Measurements from ENCODE around the gene TNXB.
"Not testable (repeated sequence)": the region's sequence is repeated elsewhere in the genome, so short reads cannot be mapped to it uniquely, and the experiment has no call there.

TNXB gene

DNA sequence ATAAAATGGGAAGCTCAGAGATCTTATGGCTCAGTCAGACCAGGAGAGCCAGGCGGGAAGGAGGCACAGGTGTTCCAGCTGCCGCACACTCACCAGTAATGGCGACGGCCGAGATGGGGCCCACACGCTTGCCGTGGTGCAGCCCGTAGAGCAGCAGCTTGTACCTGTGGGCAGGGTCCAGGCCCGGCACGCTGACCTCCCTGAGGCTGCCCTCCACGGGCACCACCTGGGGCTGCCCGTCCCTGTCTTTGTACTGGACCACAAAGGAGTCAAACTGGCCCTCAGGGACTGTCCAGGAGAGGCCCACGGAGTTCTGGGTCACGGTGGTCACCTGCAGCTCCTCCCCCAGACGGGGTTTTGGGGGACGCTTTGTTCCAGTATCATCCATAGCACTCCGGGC lies 39.7 kb downstream of the TNXB start:
- H3K4me3 ChIP-seq (ENCODE audit: low read length): no peak overlapping the region
- TF ChIP-seq, protein P1, sequence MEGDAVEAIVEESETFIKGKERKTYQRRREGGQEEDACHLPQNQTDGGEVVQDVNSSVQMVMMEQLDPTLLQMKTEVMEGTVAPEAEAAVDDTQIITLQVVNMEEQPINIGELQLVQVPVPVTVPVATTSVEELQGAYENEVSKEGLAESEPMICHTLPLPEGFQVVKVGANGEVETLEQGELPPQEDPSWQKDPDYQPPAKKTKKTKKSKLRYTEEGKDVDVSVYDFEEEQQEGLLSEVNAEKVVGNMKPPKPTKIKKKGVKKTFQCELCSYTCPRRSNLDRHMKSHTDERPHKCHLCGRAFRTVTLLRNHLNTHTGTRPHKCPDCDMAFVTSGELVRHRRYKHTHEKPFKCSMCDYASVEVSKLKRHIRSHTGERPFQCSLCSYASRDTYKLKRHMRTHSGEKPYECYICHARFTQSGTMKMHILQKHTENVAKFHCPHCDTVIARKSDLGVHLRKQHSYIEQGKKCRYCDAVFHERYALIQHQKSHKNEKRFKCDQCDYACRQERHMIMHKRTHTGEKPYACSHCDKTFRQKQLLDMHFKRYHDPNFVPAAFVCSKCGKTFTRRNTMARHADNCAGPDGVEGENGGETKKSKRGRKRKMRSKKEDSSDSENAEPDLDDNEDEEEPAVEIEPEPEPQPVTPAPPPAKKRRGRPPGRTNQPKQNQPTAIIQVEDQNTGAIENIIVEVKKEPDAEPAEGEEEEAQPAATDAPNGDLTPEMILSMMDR (IDR thresholded peaks at IDR 0.05; ENCODE audit: insufficient read depth, low read depth, low read length, missing control alignments): no peak
- no peak for DNase-seq (ENCODE audit: low read depth)

DNA sequence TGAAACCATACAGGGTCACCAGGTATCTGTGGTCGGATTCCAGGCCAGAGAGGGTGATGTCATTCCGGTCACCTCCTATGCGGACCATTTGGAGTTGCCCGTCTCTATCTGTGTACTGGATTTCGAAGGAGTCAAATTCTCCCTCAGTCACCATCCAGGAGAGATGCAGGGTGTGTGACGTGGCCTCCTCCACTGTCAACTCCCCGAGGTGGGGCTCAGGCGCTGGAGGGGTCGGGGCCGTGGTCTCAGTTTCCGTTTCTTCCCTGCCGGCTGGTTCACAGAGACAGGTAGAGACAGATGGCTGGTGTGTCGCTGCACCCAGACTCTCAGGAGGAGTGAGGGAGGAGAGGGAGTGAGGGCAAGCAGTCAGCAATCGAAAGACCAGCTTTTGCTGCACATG lies 40.3 kb downstream of the TNXB start:
- no peak for DNase-seq (ENCODE audit: low read depth)
- TF ChIP-seq, protein P1 (IDR thresholded peaks at IDR 0.05; ENCODE audit: insufficient read depth, low read depth, low read length, missing control alignments): no peak
- no peak overlapping the region for H3K4me3 ChIP-seq (ENCODE audit: low read length)

DNA sequence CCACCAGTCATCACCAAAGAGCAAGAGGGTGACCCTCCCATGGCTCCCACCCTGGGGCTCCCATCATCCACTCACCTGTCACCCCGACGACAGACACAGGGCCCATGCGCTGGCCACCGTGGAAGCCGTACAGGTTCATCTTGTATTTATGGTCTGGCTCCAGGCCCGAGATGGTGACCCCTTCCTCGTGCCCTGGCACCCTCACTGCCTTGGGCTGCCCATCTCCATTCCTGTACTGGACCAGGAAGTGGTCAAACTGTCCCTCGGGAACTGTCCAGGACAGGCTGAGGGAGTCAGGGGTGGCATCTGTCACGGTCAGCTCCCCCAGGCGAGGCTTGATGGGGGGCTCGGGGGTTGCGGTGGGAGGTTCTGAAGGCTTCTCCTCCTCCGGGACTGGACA lies 40.8 kb downstream of the TNXB start:
- not testable (repeated sequence) for H3K4me3 ChIP-seq (ENCODE audit: low read length); DNase-seq (ENCODE audit: low read depth)

DNA sequence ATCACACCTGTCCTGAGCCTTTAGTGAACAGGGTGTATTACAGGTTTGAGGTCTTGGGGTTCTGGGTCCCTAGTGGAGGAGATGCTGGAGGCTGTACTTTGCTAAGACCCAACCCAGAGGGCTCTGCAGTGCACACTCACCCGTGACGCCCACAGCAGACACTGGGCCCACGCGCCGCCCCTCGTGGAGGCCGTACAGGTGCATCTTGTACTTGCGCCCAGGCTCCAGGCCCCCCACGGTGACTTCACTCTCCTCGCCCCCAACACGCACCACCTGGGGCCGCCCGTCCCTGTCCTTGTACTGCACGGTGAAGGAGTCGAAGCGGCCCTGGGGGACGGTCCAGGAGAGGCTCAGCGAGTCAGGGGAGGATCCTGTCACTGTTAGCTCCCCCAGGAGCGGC lies 41.6 kb downstream of the TNXB start:
- DNase-seq (ENCODE audit: low read depth); H3K4me3 ChIP-seq (ENCODE audit: low read length): not testable (repeated sequence)

DNA sequence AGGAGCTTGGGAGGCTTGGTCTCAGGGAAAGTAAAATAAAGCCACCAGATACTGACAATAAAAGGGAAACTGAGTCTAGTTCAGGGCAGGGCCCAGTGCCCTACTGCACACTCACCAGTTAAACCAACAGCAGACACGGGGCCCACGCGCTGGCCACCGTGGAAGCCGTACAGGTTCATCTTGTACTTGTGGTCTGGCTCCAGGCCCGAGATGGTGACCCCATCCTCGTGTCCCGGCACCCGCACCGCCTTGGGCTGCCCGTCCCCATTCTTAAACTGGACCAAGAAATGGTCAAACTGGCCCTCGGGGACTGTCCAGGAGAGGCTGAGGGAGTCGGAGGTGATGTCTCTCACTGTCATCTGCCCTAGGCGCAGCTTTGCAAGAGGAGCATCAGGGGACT lies 44.4 kb downstream of the TNXB start:
- H3K4me3 ChIP-seq (ENCODE audit: low read length): no peak overlapping the region
- no peak for DNase-seq (ENCODE audit: low read depth)
- TF ChIP-seq, protein P1 (IDR thresholded peaks at IDR 0.05; ENCODE audit: insufficient read depth, low read depth, low read length, missing control alignments): no peak

DNA sequence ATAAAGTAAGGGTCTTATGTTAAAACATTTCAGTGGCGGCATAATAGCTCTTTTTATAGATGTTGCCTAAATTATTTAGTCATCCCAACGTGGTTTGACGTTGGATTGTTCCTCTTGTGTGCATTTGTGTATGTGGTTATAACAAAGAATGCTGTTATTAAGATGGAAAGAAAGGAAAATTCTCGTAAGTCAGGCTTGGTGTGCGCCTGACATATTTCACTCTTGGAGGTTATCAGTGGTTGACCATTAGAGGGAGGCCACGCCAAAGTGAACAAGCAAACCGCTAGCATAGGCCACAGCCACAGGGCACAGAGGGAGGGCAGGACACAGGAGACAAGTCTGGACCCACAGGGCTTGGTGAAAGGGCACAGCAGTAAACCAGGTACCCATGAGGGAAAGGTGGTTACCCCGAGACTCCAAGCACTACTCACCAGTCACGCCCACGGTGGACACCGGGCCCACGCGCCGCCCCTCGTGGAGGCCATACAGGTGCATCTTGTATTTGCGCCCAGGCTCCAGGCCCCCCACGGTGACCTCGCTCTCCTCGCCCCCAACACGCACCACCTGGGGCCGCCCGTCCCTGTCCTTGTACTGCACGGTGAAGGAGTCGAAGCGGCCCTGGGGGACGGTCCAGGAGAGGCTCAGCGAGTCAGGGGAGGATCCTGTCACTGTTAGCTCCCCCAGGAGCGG lies 48.0 kb downstream of the TNXB start:
- no peak for DNase-seq (ENCODE audit: low read depth)
- TF ChIP-seq, protein P1 (IDR thresholded peaks at IDR 0.05; ENCODE audit: insufficient read depth, low read depth, low read length, missing control alignments): no peak
- no peak overlapping the region for H3K4me3 ChIP-seq (ENCODE audit: low read length)

DNA sequence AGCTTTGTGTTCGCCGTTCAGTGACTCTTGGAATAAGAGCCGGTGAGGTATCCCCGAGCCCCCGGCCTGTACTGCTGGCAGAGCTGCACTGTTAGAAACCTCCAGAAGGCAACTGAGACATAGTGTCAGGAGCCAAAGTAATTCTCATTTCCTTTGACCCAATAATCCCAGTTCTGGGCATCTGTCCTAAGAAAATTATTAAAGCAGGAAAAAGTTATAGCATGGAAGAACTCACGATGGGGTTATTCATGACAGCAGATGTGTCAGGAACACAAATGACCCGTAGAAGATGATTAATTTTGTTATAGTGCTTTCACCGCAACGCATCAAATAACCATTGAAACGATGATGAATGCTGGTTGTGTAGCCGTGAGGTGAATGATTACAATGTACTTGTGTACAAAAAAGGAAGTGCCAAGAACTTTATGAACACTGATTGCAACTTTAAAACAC lies 50.6 kb downstream of the TNXB start:
- H3K4me3 ChIP-seq (ENCODE audit: low read length): no peak overlapping the region
- TF ChIP-seq, protein P1 (IDR thresholded peaks at IDR 0.05; ENCODE audit: insufficient read depth, low read depth, low read length, missing control alignments): no peak
- no peak for DNase-seq (ENCODE audit: low read depth)

DNA sequence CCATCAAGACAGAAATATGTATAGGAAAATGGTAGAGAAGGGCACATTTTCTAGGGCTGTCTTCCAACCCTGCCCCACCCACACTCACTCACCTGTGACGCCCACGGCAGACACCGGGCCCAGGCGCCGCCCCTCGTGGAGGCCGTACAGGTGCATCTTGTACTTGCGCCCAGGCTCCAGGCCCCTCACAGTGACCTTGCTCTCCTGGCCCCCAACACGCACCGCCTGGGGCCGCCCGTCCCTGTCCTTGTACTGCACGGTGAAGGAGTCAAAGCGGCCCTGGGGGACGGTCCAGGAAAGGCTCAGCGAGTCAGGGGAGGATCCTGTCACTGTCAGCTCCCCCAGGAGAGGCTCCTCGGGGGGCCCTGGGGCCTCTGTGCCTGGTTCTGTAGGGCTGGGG lies 51.2 kb downstream of the TNXB start:
- no peak for DNase-seq (ENCODE audit: low read depth)
- no peak overlapping the region for H3K4me3 ChIP-seq (ENCODE audit: low read length)
- TF ChIP-seq, protein P1 (IDR thresholded peaks at IDR 0.05; ENCODE audit: insufficient read depth, low read depth, low read length, missing control alignments): no peak
